Peyer's patch (tissue), 4 donors: Measurements from ENCODE around the gene UBAC2.

Experiments
- CTCF ChIP-seq, 6 experiments: fragments of 450-650 bp in 4 of 6; fragments of 200-600 bp in 2 of 6; sonication (generic) in 1 of 6; IDR thresholded peaks; one replicate each; pipeline ENCODE4 v1.5.1; 2017 to 2019; ENCODE audit warnings: antibody characterized with exemption in 6 of 6, mild to moderate bottlenecking in 3 of 6, moderate library complexity in 1 of 6
- POLR2A ChIP-seq, 2 donors: fragments of 450-650 bp; IDR thresholded peaks; one replicate each; pipeline ENCODE4 v1.5.1; 2017; ENCODE audit warnings: antibody characterized with exemption in 2 of 2, mild to moderate bottlenecking in 2 of 2, moderate library complexity in 2 of 2

GRCh38 chr13:99316224-99316623, 115.6 kb downstream of the UBAC2 start:
- TF ChIP-seq CTCF (IDR thresholded peaks at IDR 0.05) (no peak), POLR2A (IDR thresholded peaks at IDR 0.05) (no peak)
